Activated CD8-positive, alpha-beta memory T cell treated with anti-CD3 and anti-CD28 coated beads for 4 hours (primary cell): Measurements from ENCODE around the gene EPC1.
"Not testable (repeated sequence)": the region's sequence is repeated elsewhere in the genome, so short reads cannot be mapped to it uniquely, and the experiment has no call there.

Experiments
- DNase-seq, 2 donors: peaks; one replicate each; pipeline ENCODE4 v3.0.0-alpha.2; 2020; ENCODE audit warnings: low read depth in 2 of 2

Gene EPC1

GRCh38 chr10:32271617-32272016, 75.3 kb downstream of the EPC1 start:
- DNase-seq = no peak

DNA sequence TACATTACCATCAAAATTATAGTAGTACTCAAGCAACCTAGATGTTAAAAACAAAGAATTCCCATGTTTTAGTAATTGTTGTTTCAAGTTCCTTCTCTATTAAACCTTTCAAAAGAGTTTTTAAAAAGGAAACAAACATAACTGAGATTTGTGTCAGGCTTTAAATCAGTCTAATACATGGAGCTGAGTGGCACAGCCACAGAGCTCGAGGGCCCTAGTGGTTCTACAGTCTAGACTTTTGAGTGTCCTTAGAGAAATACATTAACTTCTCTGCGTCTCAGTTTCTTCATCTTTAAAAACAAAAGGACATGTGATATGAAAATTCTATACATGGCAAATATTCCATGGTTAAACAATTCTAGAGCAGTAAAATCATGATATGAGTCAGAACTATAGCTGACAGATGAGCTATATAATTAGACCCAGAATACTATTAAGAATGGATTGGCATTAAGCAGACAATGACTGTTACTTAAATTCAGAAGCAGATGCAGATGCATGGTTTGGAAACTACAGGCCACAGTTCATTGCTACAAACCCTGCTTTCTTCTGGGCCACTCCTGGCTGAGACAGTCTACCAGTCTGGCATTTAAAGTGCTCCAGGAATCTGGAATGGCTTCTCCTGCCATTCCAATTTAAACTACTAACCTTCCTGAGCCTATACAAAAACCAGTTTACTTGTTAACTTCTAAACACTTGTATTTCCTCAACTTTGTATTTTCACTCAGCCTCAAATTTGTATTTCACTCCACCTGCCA, 77.4 kb downstream of the EPC1 start:
- DNase-seq = no peak

GRCh38 chr10:32268788-32269187, 78.2 kb downstream of the EPC1 start:
- DNase-seq = no peak

GRCh38 chr10:32266979-32267378, 80.0 kb downstream of the EPC1 start:
- DNase-seq = no peak

DNA sequence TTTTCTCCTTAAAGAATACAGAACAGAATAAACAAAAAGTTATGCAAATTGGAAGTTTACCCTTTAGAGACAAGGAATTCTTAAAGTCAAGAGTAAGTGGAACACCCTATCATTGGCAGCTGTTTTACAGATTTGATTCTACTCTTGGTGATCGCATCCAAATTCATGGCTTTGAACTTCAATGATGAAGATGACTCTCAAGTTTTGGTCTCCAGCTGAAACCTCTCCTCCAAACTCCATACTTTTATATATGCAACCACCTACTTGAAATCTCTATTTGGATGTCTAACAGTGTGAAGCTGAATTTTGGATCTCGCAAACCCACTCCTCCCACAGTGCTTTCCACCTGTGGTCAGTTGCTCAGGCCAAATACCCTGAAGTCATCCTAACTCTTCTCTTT, 80.4 kb downstream of the EPC1 start:
- DNase-seq = no peak

- no peak for DNase-seq
Measured at GRCh38 chr10:32265756-32266155, 81.2 kb downstream of the EPC1 start.

DNA sequence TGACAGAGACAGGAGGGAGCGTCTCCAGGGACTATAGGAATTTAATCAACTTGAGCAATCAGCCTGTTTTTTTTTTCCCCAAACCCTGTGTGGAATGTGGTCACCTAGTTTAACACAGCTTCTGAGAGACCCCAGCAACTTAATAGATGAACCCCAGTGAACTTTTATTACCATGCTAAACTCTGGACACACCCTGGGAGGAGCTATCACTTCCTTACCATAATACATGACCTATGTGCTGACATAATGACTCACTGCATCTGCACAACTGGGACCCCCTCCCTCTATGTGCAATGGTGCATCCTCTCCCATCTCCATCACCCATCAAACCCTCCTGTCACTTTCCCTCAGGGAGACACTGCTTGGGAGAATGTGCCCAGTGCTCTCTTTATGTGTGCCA, 83.7 kb downstream of the EPC1 start:
- DNase-seq = no peak

- DNase-seq = no peak
Measured at GRCh38 chr10:32259551-32259950, 87.4 kb downstream of the EPC1 start.

GRCh38 chr10:32256613-32257437, 90.1 kb downstream of the EPC1 start:
- peak; percentile 34 to 45 for DNase-seq

DNA sequence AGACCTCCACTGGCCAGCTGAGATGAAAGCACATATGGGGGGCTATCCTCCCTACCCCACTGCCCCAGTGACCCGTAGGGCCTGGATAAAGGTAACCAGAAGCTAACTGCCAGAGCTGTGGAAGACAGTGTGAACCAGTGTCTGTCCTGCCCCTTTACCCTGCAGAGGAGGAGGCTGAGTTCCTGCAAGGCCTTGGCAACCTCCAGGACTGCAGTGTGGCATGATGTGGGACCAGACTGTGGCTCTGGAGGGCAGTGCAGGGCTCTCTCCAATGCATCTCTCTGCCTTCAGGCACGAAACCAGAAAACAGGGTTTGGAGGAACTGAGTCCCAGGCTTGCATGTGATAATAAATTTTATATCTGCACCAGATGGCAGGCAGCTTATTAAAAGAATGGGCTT, 93.1 kb downstream of the EPC1 start:
- no peak for DNase-seq

- DNase-seq = no peak
Measured at GRCh38 chr10:32253276-32253675, 93.7 kb downstream of the EPC1 start.

DNA sequence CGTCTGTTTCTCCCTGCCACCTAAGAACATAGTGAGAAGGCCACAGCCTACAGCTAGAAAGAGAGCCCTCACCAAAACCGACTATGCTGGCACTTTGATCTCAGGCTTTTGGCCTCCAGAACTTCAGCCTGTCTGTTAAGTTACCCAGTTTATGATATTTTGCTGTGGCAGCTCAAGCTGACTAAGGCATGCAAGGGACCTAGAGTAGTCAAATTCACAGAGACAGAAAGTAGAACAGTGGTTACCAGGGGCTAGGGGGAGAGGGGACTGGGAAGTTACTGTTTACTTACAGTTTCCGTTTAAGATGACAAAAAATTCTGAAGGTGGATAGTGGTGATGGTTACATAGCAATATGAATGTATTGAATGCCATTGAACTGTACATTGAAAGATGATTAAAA, 96.5 kb downstream of the EPC1 start:
- not testable (repeated sequence) for DNase-seq

GRCh38 chr10:32246685-32247084, 100.3 kb downstream of the EPC1 start:
- no peak for DNase-seq

GRCh38 chr10:32245760-32246159, 101.2 kb downstream of the EPC1 start:
- no peak for DNase-seq

DNA sequence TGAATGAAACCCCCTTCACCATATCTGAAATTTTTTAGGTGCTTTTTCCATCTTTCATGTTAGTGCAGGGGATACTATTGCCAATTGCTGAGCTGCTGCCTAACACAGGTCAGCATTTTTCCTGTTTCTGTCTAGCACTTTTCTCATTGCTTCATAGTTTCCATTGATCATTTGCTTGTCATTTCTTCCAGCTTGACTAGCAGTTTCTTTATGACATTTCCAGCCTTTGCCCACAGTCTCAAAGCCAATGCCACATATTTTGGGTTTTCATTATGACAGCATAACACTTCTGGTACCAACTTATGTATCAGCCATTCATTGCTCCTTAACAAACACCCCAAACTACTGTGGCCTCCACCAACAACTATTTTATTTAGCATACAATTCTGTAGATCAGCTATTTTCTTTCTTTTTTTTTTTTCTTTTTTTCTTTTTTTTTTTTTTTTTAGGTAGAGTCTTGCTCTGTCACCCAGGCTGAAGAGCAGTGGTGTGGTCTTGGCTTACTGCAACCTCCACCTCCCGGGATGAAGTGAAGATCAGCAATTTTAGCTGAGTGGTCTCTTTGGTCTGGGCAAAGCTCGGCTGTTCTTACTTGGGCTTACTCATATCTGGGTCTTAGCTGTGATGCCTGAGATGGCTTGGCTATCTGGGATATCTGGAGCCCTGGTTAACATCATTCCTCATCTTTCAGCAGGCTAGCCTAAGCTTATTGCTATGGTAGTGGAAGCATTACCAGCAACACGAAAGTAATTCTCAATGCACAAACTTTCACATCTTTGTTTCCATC, 102.3 kb downstream of the EPC1 start:
- DNase-seq = no peak

- DNase-seq = no peak
Measured at GRCh38 chr10:32244011-32244410, 102.9 kb downstream of the EPC1 start.

- DNase-seq = no peak
Measured at GRCh38 chr10:32241946-32242345, 105.0 kb downstream of the EPC1 start.

- no peak for DNase-seq
Measured at GRCh38 chr10:32240471-32240870, 106.5 kb downstream of the EPC1 start.

GRCh38 chr10:32239769-32240168, 107.2 kb downstream of the EPC1 start:
- no peak for DNase-seq

DNA sequence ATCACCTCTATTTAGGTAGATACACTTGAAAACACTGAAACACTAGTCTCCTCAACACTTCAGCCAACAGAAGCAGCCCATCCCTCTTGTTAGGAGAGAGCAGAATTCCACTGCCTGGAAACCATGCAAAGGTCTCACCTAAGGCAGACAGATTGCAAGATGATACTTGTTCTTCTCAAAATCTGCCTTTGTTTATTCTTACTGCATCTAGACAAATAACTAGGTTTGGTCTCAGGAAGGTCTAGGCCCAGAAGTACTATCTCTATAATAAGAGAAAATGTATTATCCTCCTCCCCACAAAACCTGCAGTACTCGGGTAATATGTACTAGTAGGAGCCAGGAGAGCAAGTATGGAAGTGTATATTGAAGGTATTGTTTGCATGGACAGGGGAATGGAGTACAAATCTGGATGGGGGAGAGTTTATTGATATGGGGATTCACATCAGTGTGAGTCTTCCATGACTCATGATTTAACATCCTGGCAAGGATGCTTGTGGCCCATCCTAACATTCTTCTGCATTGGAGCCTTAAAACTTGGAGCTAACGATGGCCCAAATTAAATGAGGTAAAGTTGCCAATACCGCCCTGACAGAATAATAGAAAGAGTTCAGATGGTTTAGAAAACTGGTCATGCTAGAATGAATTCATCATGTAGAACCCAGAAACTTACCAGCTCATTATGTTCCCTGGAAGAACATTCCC, 109.2 kb downstream of the EPC1 start:
- no peak for DNase-seq

GRCh38 chr10:32234471-32234870, 112.5 kb downstream of the EPC1 start:
- DNase-seq = no peak

GRCh38 chr10:32233375-32233774, 113.6 kb downstream of the EPC1 start:
- not testable (repeated sequence) for DNase-seq
